SK-N-MC (cell line): Measurements from ENCODE around the gene ZNF784.

Source experiments
- EZH2 ChIP-seq: fragments of 200-600 bp; sonication (generic); IDR thresholded peaks from one replicate; pipeline ENCODE4 v1.6.1; 2017; ENCODE audit warnings: antibody characterized with exemption
- FOXP2 ChIP-seq: optimal IDR thresholded peaks from 2 replicates; pipeline ENCODE3; 2011; ENCODE audit warnings: mild to moderate bottlenecking, moderate library complexity; ENCODE audit not compliant: insufficient read depth; ENCODE audit errors: extremely low read length, control extremely low read depth
- POLR2AphosphoS5 ChIP-seq: IDR thresholded peaks from 2 replicates; pipeline ENCODE4 v1.6.1; 2012; ENCODE audit warnings: mild to moderate bottlenecking, low read depth, low read length, borderline replicate concordance

DNA sequence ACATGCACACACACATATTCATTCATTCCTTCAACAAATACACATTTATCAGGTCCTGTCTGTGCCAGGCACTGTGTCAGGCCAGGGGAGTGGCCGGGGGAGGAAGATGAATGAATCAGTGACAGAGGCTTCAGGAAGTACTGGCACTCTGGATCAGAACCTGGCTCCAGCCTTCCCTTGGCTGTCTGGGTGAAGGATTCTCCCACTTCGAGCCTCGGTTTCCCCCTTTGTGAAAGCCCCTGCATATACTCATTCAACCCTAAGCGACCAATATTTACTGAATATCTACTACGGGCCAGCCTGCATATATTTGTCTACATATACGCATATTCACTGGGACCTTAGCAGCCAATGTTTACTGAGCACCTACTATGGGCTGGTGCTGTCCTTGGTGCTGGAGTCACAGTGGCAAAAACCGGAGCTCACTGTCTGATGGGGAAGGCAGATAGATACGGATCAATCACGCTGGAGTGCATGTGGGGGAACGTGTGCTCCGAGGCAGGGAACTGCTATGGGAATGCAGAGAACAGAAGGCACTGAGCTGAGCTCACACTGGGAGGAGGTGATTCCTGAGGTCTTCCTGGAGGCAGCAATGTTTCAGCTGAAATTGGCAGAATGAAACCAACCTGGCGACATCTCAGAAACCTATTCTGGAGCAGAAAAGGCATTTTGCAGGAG is 43.1 kb downstream of the ZNF784 start:
- TF ChIP-seq POLR2AphosphoS5 (no peak), FOXP2 (no peak), EZH2 (no peak)
